K562 (cell line): Measurements from ENCODE around the gene LRP1B.

ENCODE experiments used
- ARNT ChIP-seq, 2 experiments: fragments of 450-650 bp; IDR thresholded peaks; 2 replicates each; pipeline ENCODE4 v1.6.1; 2016; ENCODE audit warnings: mild to moderate bottlenecking in 1 of 2
- SAFB2 ChIP-seq: fragments of 200-400 bp; formaldehyde crosslinking; IDR thresholded peaks from 2 replicates; pipeline ENCODE4 v1.6.1; 2018; ENCODE audit warnings: borderline replicate concordance, low read length, low read depth, moderate library complexity; ENCODE audit not compliant: severe bottlenecking
- SPI1 ChIP-seq: IDR thresholded peaks from 2 replicates; pipeline ENCODE4 v1.6.1; 2011; ENCODE audit warnings: low read depth, low read length, control low read depth, borderline replicate concordance
- ZNF121 ChIP-seq: sonication (generic); formaldehyde crosslinking; conservative IDR thresholded peaks from 2 replicates; pipeline ENCODE4 v1.8.0; 2022; ENCODE audit warnings: missing genetic modification reagents
- ZNF785 ChIP-seq: fragments of 250-450 bp; sonication (Bioruptor Pico); IDR thresholded peaks from 2 replicates; pipeline ENCODE4 v1.4.0; 2020; ENCODE audit warnings: mild to moderate bottlenecking

DNA sequence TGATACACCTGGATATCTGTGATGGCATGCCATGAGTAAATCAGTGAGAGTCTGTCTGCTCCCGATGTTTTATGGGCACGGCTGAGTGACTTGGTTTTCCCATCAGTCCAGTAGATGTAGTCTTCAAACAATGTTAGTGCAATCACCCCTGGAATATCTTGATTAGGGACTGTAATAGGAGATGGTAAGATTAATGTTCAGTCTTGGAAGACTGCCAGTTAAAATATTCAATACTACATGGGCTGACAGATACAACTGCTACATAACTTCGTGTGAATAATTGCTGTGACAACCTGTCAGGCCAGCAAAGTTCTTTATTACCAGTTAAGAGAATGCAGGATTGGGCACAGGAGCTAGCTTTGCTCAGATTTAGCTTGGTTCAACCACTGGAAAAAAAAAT, 1673.3 kb downstream of the LRP1B start:
- TF ChIP-seq SAFB2 (no peak), ZNF121 (CRISPR knock-in tag) (no peak), ZNF785 (no peak), SPI1 (no peak), ARNT (IDR thresholded peaks at IDR 0.05) (no peak)
